Choroid plexus epithelial cell (primary cell): ENCODE measurements around the gene OR5M10.

Experiments used
- DNase-seq: peaks from one replicate; pipeline ENCODE4 v3.0.0-alpha.2; 2010; ENCODE audit warnings: low read depth
- H3K4me3 ChIP-seq: 2 replicates; pipeline ENCODE4 v1.5.1; 2011; ENCODE audit warnings: low read depth, mild to moderate bottlenecking, control low read depth, low read length, moderate library complexity
- CTCF ChIP-seq: conservative IDR thresholded peaks from 2 replicates; pipeline ENCODE4 v1.5.1; 2011; ENCODE audit warnings: low read depth, mild to moderate bottlenecking, control low read depth, inconsistent platforms, low read length, moderate library complexity

Gene OR5M10

GRCh38 chr11:56543739-56544138 lies 33.8 kb downstream of the OR5M10 start:
- no peak for TF ChIP-seq CTCF
- no peak overlapping the region for H3K4me3 ChIP-seq
- no peak for DNase-seq

- no peak within 1 kb of the TSS for H3K4me3 ChIP-seq
- DNase-seq = no peak
- no peak for TF ChIP-seq CTCF
Observed at GRCh38 chr11:56543157-56543556, 34.4 kb downstream of the OR5M10 start, which contains the start of gene OR5M11. TSS of gene OR5M11 (minus strand) at chr11:56543257. CDS start at chr11:56543257, 0 bp downstream.

GRCh38 chr11:56533054-56533740 lies 44.3 kb downstream of the OR5M10 start:
- H3K4me3 ChIP-seq = no peak overlapping the region
- no peak for DNase-seq
- no peak for TF ChIP-seq CTCF

GRCh38 chr11:56531856-56532255 lies 45.7 kb downstream of the OR5M10 start:
- DNase-seq = no peak
- TF ChIP-seq CTCF = no peak
- H3K4me3 ChIP-seq = no peak overlapping the region
